Measurements from ENCODE around the gene PIERCE2. TPM values are rescaled to one million over a fixed set of nuclear protein-coding genes. Genes with fewer than 3 reads are reported as not detected.
"Not testable (repeated sequence)": the region's sequence is repeated elsewhere in the genome, so short reads cannot be mapped to it uniquely, and the experiment has no call there.

PIERCE2 gene
- total and polyA plus RNA-seq, 2 donors (not counting 1 experiment from before 2014, with no cell fraction given): 3.1 to 3.2 TPM

DNA sequence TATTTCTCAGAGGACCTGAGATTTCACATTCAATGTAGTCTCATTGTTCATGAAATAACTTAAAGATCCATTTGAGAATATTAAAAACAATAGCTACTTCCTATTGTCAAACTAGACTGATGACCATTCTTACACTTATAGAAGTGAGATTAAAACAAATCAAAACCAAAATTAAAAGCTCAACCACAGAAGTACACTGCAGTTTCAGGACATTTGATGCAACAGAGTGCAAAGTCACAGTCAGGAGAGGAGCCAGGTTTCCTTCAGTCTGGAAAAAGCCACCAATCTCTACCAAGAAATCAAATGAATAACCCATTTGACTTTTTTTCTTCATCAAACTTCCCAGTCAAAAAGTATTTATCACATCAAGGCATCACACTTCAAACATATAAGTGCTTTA, 5.6 kb upstream of the PIERCE2 start:
- Histone ChIP-seq H3K9me3 (ENCODE audit: control insufficient read depth, insufficient read depth, low read depth, low read length) (no peaks in the 10 kb centered on the region), H3K4me1 (ENCODE audit: control insufficient read depth, extremely low read depth, insufficient read depth, low read length) (no peaks in the 10 kb centered on the region), H3K27ac (ENCODE audit: insufficient read depth, low read length) (no peak overlapping the region), H4K20me1 (ENCODE audit: control insufficient read depth, extremely low read depth, insufficient read depth, low read length) (no peaks in the 10 kb centered on the region), H3K4me2 (ENCODE audit: extremely low read depth, insufficient read depth, low read length) (no peak overlapping the region), H3K27me3 (ENCODE audit: control insufficient read depth, insufficient read depth, low read length) (no peaks in the 10 kb centered on the region), H3K4me3 (replicated peaks in 1 of 4; ENCODE audit: control extremely low read depth in 1 of 4, insufficient read depth in 1 of 4, low read depth in 3 of 4, low read length in 4 of 4) (no peak overlapping the region), H2AFZ (ENCODE audit: low read length) (no peak overlapping the region), H3K79me2 (ENCODE audit: control insufficient read depth, insufficient read depth, low read length) (peaks cover 1% of the 10 kb centered on the region), H3K36me3 (ENCODE audit: control insufficient read depth, insufficient read depth, low read length) (no peaks in the 10 kb centered on the region), H3K9ac (ENCODE audit: insufficient read depth, low read length) (no peak overlapping the region)
- peak; percentile 3 to 69 for DNase-seq (ENCODE audit: low read depth in 2 of 2)
- no peak for TF ChIP-seq EZH2 (IDR thresholded peaks at IDR 0.05; ENCODE audit: low read length, missing control alignments)
- TF ChIP-seq, protein P1, sequence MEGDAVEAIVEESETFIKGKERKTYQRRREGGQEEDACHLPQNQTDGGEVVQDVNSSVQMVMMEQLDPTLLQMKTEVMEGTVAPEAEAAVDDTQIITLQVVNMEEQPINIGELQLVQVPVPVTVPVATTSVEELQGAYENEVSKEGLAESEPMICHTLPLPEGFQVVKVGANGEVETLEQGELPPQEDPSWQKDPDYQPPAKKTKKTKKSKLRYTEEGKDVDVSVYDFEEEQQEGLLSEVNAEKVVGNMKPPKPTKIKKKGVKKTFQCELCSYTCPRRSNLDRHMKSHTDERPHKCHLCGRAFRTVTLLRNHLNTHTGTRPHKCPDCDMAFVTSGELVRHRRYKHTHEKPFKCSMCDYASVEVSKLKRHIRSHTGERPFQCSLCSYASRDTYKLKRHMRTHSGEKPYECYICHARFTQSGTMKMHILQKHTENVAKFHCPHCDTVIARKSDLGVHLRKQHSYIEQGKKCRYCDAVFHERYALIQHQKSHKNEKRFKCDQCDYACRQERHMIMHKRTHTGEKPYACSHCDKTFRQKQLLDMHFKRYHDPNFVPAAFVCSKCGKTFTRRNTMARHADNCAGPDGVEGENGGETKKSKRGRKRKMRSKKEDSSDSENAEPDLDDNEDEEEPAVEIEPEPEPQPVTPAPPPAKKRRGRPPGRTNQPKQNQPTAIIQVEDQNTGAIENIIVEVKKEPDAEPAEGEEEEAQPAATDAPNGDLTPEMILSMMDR (conservative IDR thresholded peaks at IDR 0.05 in 1 of 2, IDR thresholded peaks at IDR 0.05 in 1 of 2; ENCODE audit: low read depth in 1 of 2, low read length in 2 of 2): no peak

- peak; percentile 50 to 82 for DNase-seq (ENCODE audit: low read depth in 2 of 2)
Measured at GRCh38 chr15:55403531-55403930, 4.8 kb upstream of the PIERCE2 start.

GRCh38 chr15:55407498-55408011, 740 bp upstream of the PIERCE2 start:
- H4K20me1 ChIP-seq (ENCODE audit: control insufficient read depth, extremely low read depth, insufficient read depth, low read length): no peaks in the 10 kb centered on the region
- H3K9me3 ChIP-seq (ENCODE audit: control insufficient read depth, insufficient read depth, low read depth, low read length): no peaks in the 10 kb centered on the region
- peak in 1 of 2 donors; percentile 34 for DNase-seq (ENCODE audit: low read depth in 2 of 2)
- peak overlapping the region; percentile 97 for H2AFZ ChIP-seq (ENCODE audit: low read length)
- peak overlapping the region; percentile 85 to 96 (median 88) for H3K4me3 ChIP-seq (replicated peaks in 1 of 4; ENCODE audit: control extremely low read depth in 1 of 4, insufficient read depth in 1 of 4, low read depth in 3 of 4, low read length in 4 of 4)
- TF ChIP-seq, protein P1 (conservative IDR thresholded peaks at IDR 0.05 in 1 of 2, IDR thresholded peaks at IDR 0.05 in 1 of 2; ENCODE audit: low read depth in 1 of 2, low read length in 2 of 2): no peak
- no peak for TF ChIP-seq EZH2 (IDR thresholded peaks at IDR 0.05; ENCODE audit: low read length, missing control alignments)
- no peaks in the 10 kb centered on the region for H3K27me3 ChIP-seq (ENCODE audit: control insufficient read depth, insufficient read depth, low read length)
- peaks cover 1% of the 10 kb centered on the region for H3K79me2 ChIP-seq (ENCODE audit: control insufficient read depth, insufficient read depth, low read length)
- H3K36me3 ChIP-seq (ENCODE audit: control insufficient read depth, insufficient read depth, low read length): no peaks in the 10 kb centered on the region
- H3K9ac ChIP-seq (ENCODE audit: insufficient read depth, low read length): peak overlapping the region; percentile 81
- H3K4me1 ChIP-seq (ENCODE audit: control insufficient read depth, extremely low read depth, insufficient read depth, low read length): no peaks in the 10 kb centered on the region
- peak overlapping the region; percentile 95 for H3K27ac ChIP-seq (ENCODE audit: insufficient read depth, low read length)
- peak overlapping the region; percentile 90 for H3K4me2 ChIP-seq (ENCODE audit: extremely low read depth, insufficient read depth, low read length)

More at GRCh38 chr15:55403531-55403930, 4.8 kb upstream of the PIERCE2 start:
- Histone ChIP-seq H3K36me3 (ENCODE audit: control insufficient read depth, insufficient read depth, low read length) (no peaks in the 10 kb centered on the region), H3K79me2 (ENCODE audit: control insufficient read depth, insufficient read depth, low read length) (peaks cover 1% of the 10 kb centered on the region), H3K27me3 (ENCODE audit: control insufficient read depth, insufficient read depth, low read length) (no peaks in the 10 kb centered on the region), H4K20me1 (ENCODE audit: control insufficient read depth, extremely low read depth, insufficient read depth, low read length) (no peaks in the 10 kb centered on the region), H2AFZ (ENCODE audit: low read length) (no peak overlapping the region), H3K9ac (ENCODE audit: insufficient read depth, low read length) (no peak overlapping the region), H3K4me1 (ENCODE audit: control insufficient read depth, extremely low read depth, insufficient read depth, low read length) (no peaks in the 10 kb centered on the region), H3K4me2 (ENCODE audit: extremely low read depth, insufficient read depth, low read length) (no peak overlapping the region), H3K9me3 (ENCODE audit: control insufficient read depth, insufficient read depth, low read depth, low read length) (no peaks in the 10 kb centered on the region), H3K4me3 (replicated peaks in 1 of 4; ENCODE audit: control extremely low read depth in 1 of 4, insufficient read depth in 1 of 4, low read depth in 3 of 4, low read length in 4 of 4) (peak overlapping the region in 1 of 4 experiments; percentile 38), H3K27ac (ENCODE audit: insufficient read depth, low read length) (no peak overlapping the region)
- TF ChIP-seq EZH2 (IDR thresholded peaks at IDR 0.05; ENCODE audit: low read length, missing control alignments): no peak
- TF ChIP-seq, protein P1 (conservative IDR thresholded peaks at IDR 0.05 in 1 of 2, IDR thresholded peaks at IDR 0.05 in 1 of 2; ENCODE audit: low read depth in 1 of 2, low read length in 2 of 2): no peak

DNA sequence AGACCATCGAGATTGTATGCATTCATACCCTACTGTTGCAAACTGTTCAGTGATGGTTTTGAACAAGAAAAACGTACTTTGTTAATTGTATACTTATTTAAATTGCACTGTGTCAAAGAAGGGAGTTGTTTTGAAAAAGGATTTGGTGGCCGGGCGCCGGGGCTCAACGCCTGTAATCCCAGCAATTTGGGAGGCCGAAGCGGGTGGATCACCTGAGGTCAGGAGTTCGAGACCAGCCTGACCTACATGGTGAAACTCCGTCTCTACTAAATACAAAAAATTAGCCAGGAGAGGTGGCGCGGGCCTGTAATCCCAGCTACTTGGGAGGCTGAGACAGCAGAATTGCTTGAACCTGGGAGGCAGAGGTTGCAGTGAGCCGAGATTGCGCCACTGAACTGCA, 681 bp downstream of the PIERCE2 start:
- not testable (repeated sequence) for H3K79me2 ChIP-seq (ENCODE audit: control insufficient read depth, insufficient read depth, low read length); H3K36me3 ChIP-seq (ENCODE audit: control insufficient read depth, insufficient read depth, low read length); H3K27me3 ChIP-seq (ENCODE audit: control insufficient read depth, insufficient read depth, low read length); DNase-seq (ENCODE audit: low read depth in 2 of 2); H4K20me1 ChIP-seq (ENCODE audit: control insufficient read depth, extremely low read depth, insufficient read depth, low read length); H3K9me3 ChIP-seq (ENCODE audit: control insufficient read depth, insufficient read depth, low read depth, low read length); H3K4me1 ChIP-seq (ENCODE audit: control insufficient read depth, extremely low read depth, insufficient read depth, low read length)
- peak overlapping the region; percentile 60 for H3K27ac ChIP-seq (ENCODE audit: insufficient read depth, low read length)
- peak overlapping the region; percentile 89 for H3K4me2 ChIP-seq (ENCODE audit: extremely low read depth, insufficient read depth, low read length)
- H3K4me3 ChIP-seq (replicated peaks in 1 of 4; ENCODE audit: control extremely low read depth in 1 of 4, insufficient read depth in 1 of 4, low read depth in 3 of 4, low read length in 4 of 4): peak overlapping the region; percentile 44 to 90 (median 66)
- peak overlapping the region; percentile 41 for H3K9ac ChIP-seq (ENCODE audit: insufficient read depth, low read length)
- peak overlapping the region; percentile 74 for H2AFZ ChIP-seq (ENCODE audit: low read length)

GRCh38 chr15:55417678-55418077, 9.4 kb downstream of the PIERCE2 start:
- H2AFZ ChIP-seq (ENCODE audit: low read length): not testable (repeated sequence)

More at GRCh38 chr15:55417678-55418077, 9.4 kb downstream of the PIERCE2 start:
- H3K4me1 ChIP-seq (ENCODE audit: control insufficient read depth, extremely low read depth, insufficient read depth, low read length); H3K27me3 ChIP-seq (ENCODE audit: control insufficient read depth, insufficient read depth, low read length); H3K9me3 ChIP-seq (ENCODE audit: control insufficient read depth, insufficient read depth, low read depth, low read length); H3K36me3 ChIP-seq (ENCODE audit: control insufficient read depth, insufficient read depth, low read length); H4K20me1 ChIP-seq (ENCODE audit: control insufficient read depth, extremely low read depth, insufficient read depth, low read length); H3K79me2 ChIP-seq (ENCODE audit: control insufficient read depth, insufficient read depth, low read length); DNase-seq (ENCODE audit: low read depth in 2 of 2); H3K4me3 ChIP-seq (replicated peaks in 1 of 4; ENCODE audit: control extremely low read depth in 1 of 4, insufficient read depth in 1 of 4, low read depth in 3 of 4, low read length in 4 of 4); H3K27ac ChIP-seq (ENCODE audit: insufficient read depth, low read length); H3K9ac ChIP-seq (ENCODE audit: insufficient read depth, low read length); H3K4me2 ChIP-seq (ENCODE audit: extremely low read depth, insufficient read depth, low read length): not testable (repeated sequence)

Data from fibroblast of lung (primary cell).